Tibial nerve (tissue), 4 donors: ENCODE measurements around the gene SLC25A22.

Experiments used
- EP300 ChIP-seq, 2 donors: sonication (generic); formaldehyde crosslinking; IDR thresholded peaks; one replicate each; pipeline ENCODE4 v1.6.1; 2017; ENCODE audit warnings: antibody characterized with exemption in 2 of 2, mild to moderate bottlenecking in 1 of 2
- TF ChIP-seq, protein P1 (sequence below), 5 experiments: fragments of 200-600 bp in 3 of 5; fragments of 450-650 bp in 2 of 5; sonication (generic) in 3 of 5; IDR thresholded peaks; one replicate each; pipeline ENCODE4 v1.5.1; 2016 to 2019; ENCODE audit warnings: antibody characterized with exemption in 5 of 5, mild to moderate bottlenecking in 3 of 5, moderate library complexity in 2 of 5

DNA sequence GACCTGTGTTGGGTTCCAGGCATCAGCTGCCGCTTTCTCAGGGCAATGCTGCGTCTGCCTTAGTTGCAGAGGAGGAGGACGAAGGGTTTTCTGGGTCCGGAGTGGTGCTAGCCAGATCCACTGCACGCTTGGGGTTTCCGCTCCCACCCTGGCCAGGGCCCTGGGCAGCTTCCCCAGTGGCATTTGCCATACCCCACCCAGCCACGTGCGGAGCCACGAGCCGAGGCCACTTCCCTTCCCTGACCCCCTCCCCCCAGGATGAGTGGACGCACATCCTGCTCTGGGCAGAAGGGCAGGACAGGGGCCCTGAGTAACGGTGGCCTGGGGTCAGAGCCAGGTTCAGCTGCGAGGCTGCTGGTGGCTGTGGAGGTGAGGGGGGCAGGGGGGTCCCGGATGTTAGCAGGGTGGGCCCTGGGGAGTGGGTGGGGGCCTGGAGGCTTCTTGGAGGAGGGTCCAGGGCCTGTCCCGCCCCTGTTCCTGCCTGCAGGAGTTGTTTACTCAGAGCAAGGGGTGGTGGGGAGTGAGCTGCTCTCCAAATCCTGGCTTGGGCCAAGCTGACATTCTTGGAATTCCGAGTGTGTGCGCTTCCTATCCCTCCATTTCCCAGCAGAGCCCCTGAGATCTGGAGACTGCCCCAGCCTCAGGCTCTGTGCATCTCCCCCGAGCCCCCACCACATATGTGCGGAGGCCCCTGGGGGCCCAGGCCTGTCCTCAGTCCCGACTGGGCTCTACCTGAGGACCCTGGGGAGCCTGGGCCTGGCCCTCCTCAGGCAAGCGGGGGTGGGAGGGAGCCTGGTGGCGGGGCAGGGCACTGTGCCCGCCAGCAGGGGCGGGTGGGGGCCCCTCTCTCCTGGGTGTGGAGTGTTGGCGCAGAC is 46.0 kb upstream of the SLC25A22 start:
- TF ChIP-seq, protein P1, sequence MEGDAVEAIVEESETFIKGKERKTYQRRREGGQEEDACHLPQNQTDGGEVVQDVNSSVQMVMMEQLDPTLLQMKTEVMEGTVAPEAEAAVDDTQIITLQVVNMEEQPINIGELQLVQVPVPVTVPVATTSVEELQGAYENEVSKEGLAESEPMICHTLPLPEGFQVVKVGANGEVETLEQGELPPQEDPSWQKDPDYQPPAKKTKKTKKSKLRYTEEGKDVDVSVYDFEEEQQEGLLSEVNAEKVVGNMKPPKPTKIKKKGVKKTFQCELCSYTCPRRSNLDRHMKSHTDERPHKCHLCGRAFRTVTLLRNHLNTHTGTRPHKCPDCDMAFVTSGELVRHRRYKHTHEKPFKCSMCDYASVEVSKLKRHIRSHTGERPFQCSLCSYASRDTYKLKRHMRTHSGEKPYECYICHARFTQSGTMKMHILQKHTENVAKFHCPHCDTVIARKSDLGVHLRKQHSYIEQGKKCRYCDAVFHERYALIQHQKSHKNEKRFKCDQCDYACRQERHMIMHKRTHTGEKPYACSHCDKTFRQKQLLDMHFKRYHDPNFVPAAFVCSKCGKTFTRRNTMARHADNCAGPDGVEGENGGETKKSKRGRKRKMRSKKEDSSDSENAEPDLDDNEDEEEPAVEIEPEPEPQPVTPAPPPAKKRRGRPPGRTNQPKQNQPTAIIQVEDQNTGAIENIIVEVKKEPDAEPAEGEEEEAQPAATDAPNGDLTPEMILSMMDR (IDR thresholded peaks at IDR 0.05) = peak in 1 of 5 experiments; percentile 12
- peak; percentile 65 to 98 for TF ChIP-seq EP300 (IDR thresholded peaks at IDR 0.05)
